Lung (tissue), 12 donors: ENCODE measurements around the gene CYP26C1. TPM values are rescaled to one million over a fixed set of nuclear protein-coding genes. Genes with fewer than 3 reads are reported as not detected.

Experiments
- ATAC-seq: fragments of 200-7000 bp; cut with Tn5 transposase; one replicate; pipeline ENCODE4 v1.9.1; 2020; ENCODE audit warnings: moderate number of reproducible peaks; ENCODE audit not compliant: insufficient read depth, low FRiP score
- DNase-seq, 3 donors: peaks; one replicate each; pipeline ENCODE4 v3.0.0-alpha.2; 2013 to 2017
- H3K27ac ChIP-seq, 2 donors: one replicate each; pipeline ENCODE4 v1.5.1; 2013; ENCODE audit warnings: mild to moderate bottlenecking in 2 of 2, moderate library complexity in 2 of 2, control low read depth in 1 of 2, inconsistent platforms in 1 of 2, low read depth in 1 of 2, low read length in 1 of 2
- H3K27me3 ChIP-seq, 3 donors: one replicate each; pipeline ENCODE4 v1.5.1; 2013; ENCODE audit warnings: low read length in 2 of 3; ENCODE audit not compliant: control insufficient read depth in 3 of 3, insufficient read depth in 3 of 3
- H3K36me3 ChIP-seq, 4 donors: one replicate each; pipeline ENCODE4 v1.5.1; 2013; ENCODE audit warnings: low read length in 4 of 4, mild to moderate bottlenecking in 1 of 4, moderate library complexity in 1 of 4; ENCODE audit not compliant: control insufficient read depth in 4 of 4, insufficient read depth in 4 of 4
- H3K4me1 ChIP-seq, 5 donors: one replicate each; pipeline ENCODE4 v1.5.1; 2013; ENCODE audit warnings: low read length in 5 of 5, mild to moderate bottlenecking in 2 of 5, moderate library complexity in 1 of 5; ENCODE audit not compliant: control insufficient read depth in 5 of 5, insufficient read depth in 5 of 5
- H3K4me3 ChIP-seq: one replicate; pipeline ENCODE4 v1.5.1; 2013; ENCODE audit warnings: mild to moderate bottlenecking, control low read depth, moderate library complexity
- H3K9ac ChIP-seq, 2 donors: one replicate each; pipeline ENCODE4 v1.5.1; 2013; ENCODE audit warnings: low read length in 2 of 2, control low read depth in 1 of 2; ENCODE audit not compliant: insufficient read depth in 1 of 2
- H3K9me3 ChIP-seq, 4 donors: one replicate each; pipeline ENCODE4 v1.5.1; 2013; ENCODE audit warnings: low read length in 3 of 4, mild to moderate bottlenecking in 1 of 4, moderate library complexity in 1 of 4; ENCODE audit not compliant: control insufficient read depth in 4 of 4, insufficient read depth in 3 of 4
- CTCF ChIP-seq: IDR thresholded peaks from 2 replicates; pipeline ENCODE4 v1.5.1; 2012; ENCODE audit warnings: mild to moderate bottlenecking; ENCODE audit errors: control extremely low read depth, extremely low read depth
- WGBS, 2 donors: extraction: QIAGEN DNeasy Blood & Tissue Kit; methylation state at CpG; one replicate each; pipeline ENCODE4 v1.1.7; 2013; 5-methylcytosine and 5-hydroxymethylcytosine counted together
- polyA plus RNA-seq, 2 donors: library from polyadenylated mRNA; stranded (reverse); fragments of 200-250 nt; gene quantifications; one replicate each; pipeline ENCODE4 v1.2.1, GENCODE V29; 2013
- total RNA-seq, 2 donors: library from RNA; depleted of rRNA in 1 of 2; stranded (reverse); fragments of >200 nt in 1 of 2; gene quantifications; one replicate each; pipeline ENCODE4 v1.2.1, GENCODE V29; 2014 to 2021
- donor health status: control.
- donor health status: control.
- donor health status: Bipolar disorder and iron deficiency.
- donor health status: healthy.
- donor health status: DM: yes; HTN: yes; CAD: no.

The CYP26C1 gene
- total and polyA plus RNA-seq, 4 donors, result 0.02 to 0.77 (median 0.06) TPM; not detected in 1

- peaks cover 5 to 93% (median 82%) of the 10 kb centered on the region in 3 donors for H3K27me3 ChIP-seq
- WGBS, 2 donors, result 9 to 29% methylated on average over 66 to 81 of the region's 81 CpGs
- H3K27ac ChIP-seq, result no peak overlapping the region
- no peak for DNase-seq
- H3K9me3 ChIP-seq, result peaks cover 0 to 9% (median 0%) of the 10 kb centered on the region in 4 donors
- ATAC-seq, result no peak
- no peak overlapping the region for H3K4me3 ChIP-seq
- no peak overlapping the region for H3K9ac ChIP-seq
- H3K4me1 ChIP-seq, result peaks cover 0 to 29% (median 14%) of the 10 kb centered on the region in 5 donors
- H3K36me3 ChIP-seq, result no peaks in the 10 kb centered on the region
- TF ChIP-seq CTCF, result no peak
Measured at GRCh38 chr10:93065675-93066543, 5.3 kb downstream of the CYP26C1 start.

DNA sequence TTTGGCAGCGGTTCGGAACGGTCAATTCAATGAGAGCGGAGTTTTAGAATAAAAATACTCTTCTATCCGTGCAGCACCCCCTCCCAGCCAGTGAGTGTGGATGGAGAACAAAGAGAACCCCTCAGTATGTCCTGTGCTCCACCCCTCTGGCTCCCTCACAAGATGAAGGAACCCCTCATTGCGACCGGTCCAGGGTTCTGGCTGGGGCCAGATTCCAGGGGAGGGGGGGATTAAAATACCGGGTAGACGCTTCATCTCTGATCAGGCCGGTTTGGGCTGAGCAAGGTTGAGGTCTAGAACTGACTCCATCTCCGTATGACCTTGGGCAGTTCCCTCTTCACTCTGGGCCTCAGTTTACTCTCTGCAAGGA is 5.9 kb downstream of the CYP26C1 start:
- Histone ChIP-seq H3K27me3 (peaks cover 5 to 92% (median 83%) of the 10 kb centered on the region in 3 donors), H3K4me3 (no peak overlapping the region), H3K9me3 (peaks cover 0 to 6% (median 0%) of the 10 kb centered on the region in 4 donors), H3K27ac (no peak overlapping the region), H3K9ac (no peak overlapping the region), H3K4me1 (peaks cover 0 to 29% (median 14%) of the 10 kb centered on the region in 5 donors), H3K36me3 (no peaks in the 10 kb centered on the region)
- no peak for TF ChIP-seq CTCF
- ATAC-seq (no peak), DNase-seq (no peak)
- 25 to 32% methylated on average over 11 of the region's 11 CpGs for WGBS, 2 donors

DNA sequence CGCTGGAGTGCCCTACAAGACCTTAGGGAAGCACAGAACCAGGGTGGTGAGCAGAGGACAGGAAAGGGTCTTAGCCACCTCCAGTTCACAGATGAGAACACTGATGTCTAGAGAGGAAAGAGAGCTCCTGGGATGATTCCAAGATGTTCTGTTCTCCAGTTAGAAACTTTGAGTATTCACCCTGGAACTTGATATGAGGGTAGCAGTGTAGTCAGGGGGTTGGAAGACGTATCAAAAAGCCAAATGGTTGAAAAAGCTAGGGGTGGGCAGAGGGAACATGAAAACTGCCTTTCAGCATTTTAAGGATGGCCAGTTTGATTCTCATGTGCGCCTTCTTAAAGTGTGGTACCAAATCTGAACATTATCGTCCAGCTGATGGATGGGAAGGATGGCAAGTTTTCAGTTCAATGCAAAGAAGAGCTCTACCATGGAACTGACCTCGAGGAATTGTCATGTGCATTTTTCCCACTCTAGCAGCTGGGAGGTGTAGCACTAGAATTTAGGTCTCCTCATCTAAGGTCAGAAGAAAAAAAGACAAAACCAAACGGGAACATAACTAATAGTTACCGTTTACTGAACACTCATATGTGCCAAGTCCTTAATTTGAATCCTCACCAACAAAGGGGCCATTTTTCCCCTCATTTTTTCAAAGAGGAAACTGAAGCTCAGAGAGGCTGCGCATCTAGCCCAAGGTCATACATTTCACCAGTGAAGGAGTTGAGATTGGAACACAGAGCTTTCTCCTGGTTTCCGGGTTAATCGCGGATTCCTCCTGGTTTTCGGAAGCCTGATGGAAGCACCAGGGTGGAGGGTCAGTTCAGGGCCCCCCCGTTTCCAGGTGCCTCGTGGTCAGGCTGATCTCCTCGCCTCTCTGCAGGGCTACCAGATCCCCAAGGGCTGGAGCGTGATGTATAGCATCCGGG is 7.1 kb downstream of the CYP26C1 start:
- Histone ChIP-seq H3K4me1 (peaks cover 0 to 26% (median 16%) of the 10 kb centered on the region in 5 donors), H3K4me3 (no peak overlapping the region), H3K27me3 (peaks cover 5 to 94% (median 84%) of the 10 kb centered on the region in 3 donors), H3K27ac (no peak overlapping the region), H3K36me3 (no peaks in the 10 kb centered on the region), H3K9me3 (peaks cover 0 to 6% (median 0%) of the 10 kb centered on the region in 4 donors), H3K9ac (no peak overlapping the region)
- no peak for TF ChIP-seq CTCF
- WGBS, 2 donors, result 10 to 17% methylated on average over 17 of the region's 17 CpGs
- ATAC-seq, result no peak
- DNase-seq, result no peak
